ENCODE data around the gene SECTM1. TPM values are rescaled to one million over a fixed set of nuclear protein-coding genes. Genes with fewer than 3 reads are reported as not detected.

The SECTM1 gene
- total and polyA plus RNA-seq, 8 donors, result 0.74 to 7.4 (median 1.6) TPM

DNA sequence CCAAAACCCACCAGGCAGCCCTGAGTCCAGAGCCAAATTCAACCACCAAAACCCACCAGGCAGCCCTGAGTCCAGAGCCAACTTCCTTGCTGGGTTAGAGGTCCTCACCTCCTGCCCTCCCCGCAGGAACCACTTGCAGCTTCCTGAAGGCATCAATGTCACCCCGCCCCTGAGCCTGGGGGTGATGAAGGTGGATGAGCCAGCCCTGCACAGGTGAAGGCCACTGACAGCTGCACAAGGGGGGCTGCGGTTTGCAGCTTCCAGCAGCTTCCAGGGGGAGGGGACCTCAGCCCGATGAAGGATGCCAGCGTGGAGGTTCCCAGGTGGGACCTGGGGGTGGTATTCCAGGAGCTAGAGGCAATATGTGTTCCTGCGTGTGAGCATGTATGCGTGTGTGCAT, 52.5 kb downstream of the SECTM1 start:
- DNase-seq (peak in 1 of 6 donors; percentile 54), FAIRE-seq (no peak), ATAC-seq (no peak)
- Histone ChIP-seq H3K4me1 (peaks cover 9 to 27% (median 12%) of the 10 kb centered on the region in 3 donors), H3K9me3 (no peaks in the 10 kb centered on the region), H3K27me3 (no peaks in the 10 kb centered on the region), H3K36me3 (no peaks in the 10 kb centered on the region), H3K4me3 (no peak overlapping the region), H3K27ac (peak overlapping the region in 1 of 4 donors; percentile 13)
- intact Hi-C loops (cut with DNase I), result no loop called here
- 79 to 82% methylated on average over 7 of the region's 7 CpGs for WGBS, 2 donors
- TF ChIP-seq, protein P1, sequence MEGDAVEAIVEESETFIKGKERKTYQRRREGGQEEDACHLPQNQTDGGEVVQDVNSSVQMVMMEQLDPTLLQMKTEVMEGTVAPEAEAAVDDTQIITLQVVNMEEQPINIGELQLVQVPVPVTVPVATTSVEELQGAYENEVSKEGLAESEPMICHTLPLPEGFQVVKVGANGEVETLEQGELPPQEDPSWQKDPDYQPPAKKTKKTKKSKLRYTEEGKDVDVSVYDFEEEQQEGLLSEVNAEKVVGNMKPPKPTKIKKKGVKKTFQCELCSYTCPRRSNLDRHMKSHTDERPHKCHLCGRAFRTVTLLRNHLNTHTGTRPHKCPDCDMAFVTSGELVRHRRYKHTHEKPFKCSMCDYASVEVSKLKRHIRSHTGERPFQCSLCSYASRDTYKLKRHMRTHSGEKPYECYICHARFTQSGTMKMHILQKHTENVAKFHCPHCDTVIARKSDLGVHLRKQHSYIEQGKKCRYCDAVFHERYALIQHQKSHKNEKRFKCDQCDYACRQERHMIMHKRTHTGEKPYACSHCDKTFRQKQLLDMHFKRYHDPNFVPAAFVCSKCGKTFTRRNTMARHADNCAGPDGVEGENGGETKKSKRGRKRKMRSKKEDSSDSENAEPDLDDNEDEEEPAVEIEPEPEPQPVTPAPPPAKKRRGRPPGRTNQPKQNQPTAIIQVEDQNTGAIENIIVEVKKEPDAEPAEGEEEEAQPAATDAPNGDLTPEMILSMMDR (IDR thresholded peaks at IDR 0.05), result no peak

DNA sequence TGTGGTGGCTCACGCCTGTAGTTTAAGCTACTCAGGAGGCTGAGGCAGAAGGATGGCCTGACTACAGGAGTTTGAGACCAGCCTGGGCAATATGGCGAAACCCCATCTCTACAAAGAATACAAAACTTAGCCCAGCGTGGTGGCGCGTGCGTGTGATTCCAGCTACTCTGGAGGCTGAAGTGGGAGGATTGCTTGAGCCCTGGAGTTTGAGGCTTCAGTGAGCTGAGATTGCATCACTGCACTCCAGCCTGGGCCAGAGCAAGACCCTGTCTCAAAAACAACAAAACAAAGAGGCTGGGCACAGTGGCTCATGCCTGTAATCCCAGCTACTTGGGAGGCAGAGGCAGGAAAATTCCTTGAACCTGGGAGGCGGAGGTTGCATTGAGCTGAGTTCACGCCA, 53.0 kb downstream of the SECTM1 start:
- WGBS, 2 donors, result 94 to 97% methylated on average over 8 of the region's 8 CpGs
- peak in 1 of 6 donors; percentile 17 for DNase-seq

DNA sequence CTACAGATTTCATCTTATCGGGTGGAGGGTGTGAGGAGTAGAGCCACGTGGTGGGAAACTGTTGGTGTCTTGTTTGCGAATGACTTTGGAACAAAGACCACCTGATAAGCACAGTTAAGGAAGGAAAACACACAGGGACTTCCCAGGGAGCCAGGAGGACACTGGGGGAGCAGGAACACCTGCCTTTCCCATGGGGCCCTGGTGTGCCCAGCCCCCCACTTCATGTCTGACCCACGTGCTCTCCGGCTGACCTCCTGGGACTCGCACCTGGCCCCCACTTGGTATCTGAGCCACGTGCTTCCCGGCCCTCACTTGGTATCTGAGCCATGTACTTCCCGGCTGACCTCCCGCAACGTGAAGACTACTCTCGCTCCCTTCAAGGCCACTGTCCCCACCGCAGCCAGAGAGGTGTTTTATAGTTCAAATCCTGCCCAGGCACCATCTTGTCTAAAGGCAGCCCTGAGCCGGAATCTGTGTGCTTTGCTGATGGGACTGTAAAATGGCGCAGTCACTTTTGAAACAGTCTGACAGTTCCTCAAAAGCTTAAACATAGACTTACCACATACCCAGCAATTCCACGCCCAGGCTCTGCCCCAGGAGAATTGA, 54.7 kb downstream of the SECTM1 start:
- FAIRE-seq, result no peak
- no peak overlapping the region for H3K4me3 ChIP-seq
- peaks cover 12 to 33% (median 15%) of the 10 kb centered on the region in 3 donors for H3K4me1 ChIP-seq
- H3K27me3 ChIP-seq, result no peaks in the 10 kb centered on the region
- peak overlapping the region in 2 of 4 donors; percentile 39 to 46 for H3K27ac ChIP-seq
- H3K36me3 ChIP-seq, result no peaks in the 10 kb centered on the region
- no peaks in the 10 kb centered on the region for H3K9me3 ChIP-seq
- peak in 3 of 6 donors; percentile 66 to 80 (median 71) for DNase-seq
- TF ChIP-seq, protein P1 (IDR thresholded peaks at IDR 0.05), result no peak
- WGBS, 2 donors, result 35 to 44% methylated on average over 16 of the region's 16 CpGs
- intact Hi-C loops (cut with DNase I), result no loop called here
- ATAC-seq, result peak; percentile 5 to 75 (median 36)

More for the DNA sequence above, 53.0 kb downstream of the SECTM1 start:
- Histone ChIP-seq H3K27ac (no peak overlapping the region), H3K9me3 (no peaks in the 10 kb centered on the region), H3K36me3 (no peaks in the 10 kb centered on the region), H3K4me1 (peaks cover 9 to 27% (median 12%) of the 10 kb centered on the region in 3 donors), H3K4me3 (no peak overlapping the region), H3K27me3 (no peaks in the 10 kb centered on the region)
- FAIRE-seq, result no peak
- intact Hi-C loops (cut with DNase I), result no loop called here
- TF ChIP-seq, protein P1 (IDR thresholded peaks at IDR 0.05), result no peak
- no peak for ATAC-seq

DNA sequence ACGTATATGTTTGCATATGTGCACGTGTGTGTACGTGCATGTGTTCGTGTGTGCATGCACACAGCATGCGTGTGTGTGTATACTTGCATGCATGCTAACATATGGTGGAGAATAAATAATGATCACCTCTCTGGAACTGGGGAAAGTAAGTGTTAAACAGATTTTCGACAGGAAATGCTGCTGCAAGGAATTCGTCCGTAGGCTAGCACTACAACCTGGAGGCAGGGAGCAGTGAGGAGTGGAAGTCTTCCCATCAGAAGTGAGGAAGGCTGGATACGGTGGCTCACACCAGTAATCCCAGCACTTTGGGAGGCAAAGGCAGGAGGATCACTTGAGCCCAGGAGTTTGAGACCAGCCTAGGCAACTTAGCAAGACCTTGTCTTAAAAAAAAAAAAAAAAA, 55.3 kb downstream of the SECTM1 start:
- TF ChIP-seq, protein P1 (IDR thresholded peaks at IDR 0.05), result no peak
- DNase-seq (peak in 1 of 6 donors; percentile 3), ATAC-seq (no peak), FAIRE-seq (no peak)
- Histone ChIP-seq H3K27ac (peak overlapping the region in 2 of 4 donors; percentile 39 to 46), H3K4me1 (peaks cover 12 to 35% (median 15%) of the 10 kb centered on the region in 3 donors), H3K36me3 (no peaks in the 10 kb centered on the region), H3K4me3 (no peak overlapping the region), H3K27me3 (no peaks in the 10 kb centered on the region), H3K9me3 (no peaks in the 10 kb centered on the region)
- intact Hi-C loops (cut with DNase I), result no loop called here
- 72 to 74% methylated on average over 9 of the region's 9 CpGs for WGBS, 2 donors

DNA sequence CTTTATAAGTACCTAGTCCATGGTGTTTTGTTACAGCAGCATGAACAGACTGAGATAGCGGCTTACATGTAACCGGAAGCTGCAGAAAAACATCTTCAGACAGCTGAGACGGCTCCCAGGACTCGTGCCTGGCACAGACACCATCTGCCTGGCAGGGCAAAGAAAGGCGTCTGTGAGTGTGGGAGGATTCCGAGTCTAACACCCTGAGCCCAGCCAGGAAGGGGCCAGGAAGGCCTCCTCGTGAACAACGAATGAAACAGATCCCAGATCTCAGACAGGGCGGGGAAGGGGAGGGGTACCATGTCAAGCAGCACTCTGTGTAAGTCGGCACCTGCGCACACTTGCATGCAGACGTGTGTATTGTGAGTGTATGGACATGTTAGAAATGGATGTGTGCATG, 55.7 kb downstream of the SECTM1 start:
- H3K36me3 ChIP-seq, result no peaks in the 10 kb centered on the region
- TF ChIP-seq, protein P1 (IDR thresholded peaks at IDR 0.05), result no peak

More for the DNA sequence above, 55.7 kb downstream of the SECTM1 start:
- Histone ChIP-seq H3K27me3 (no peaks in the 10 kb centered on the region), H3K4me3 (no peak overlapping the region), H3K4me1 (peaks cover 12 to 35% (median 15%) of the 10 kb centered on the region in 3 donors), H3K9me3 (no peaks in the 10 kb centered on the region), H3K27ac (no peak overlapping the region)
- FAIRE-seq (no peak), ATAC-seq (no peak), DNase-seq (peak in 1 of 6 donors; percentile 24)
- intact Hi-C loops (cut with DNase I), result no loop called here
- 59 to 67% methylated on average over 12 of the region's 12 CpGs for WGBS, 2 donors

Measured in pancreas (tissue), 10 donors.